ENCODE measurements around the gene SMAD5.

The SMAD5 gene

GRCh38 chr5:136155761-136156160 lies 23.1 kb downstream of the SMAD5 start:
- DNase-seq (ENCODE audit: low spot score), result no peak

- DNase-seq (ENCODE audit: low spot score), result no peak
These were observed 24.9 kb downstream of the SMAD5 start for GRCh38 chr5:136157514-136157913.

- peak; percentile 47 for DNase-seq (ENCODE audit: low spot score)
These were observed 26.8 kb downstream of the SMAD5 start for GRCh38 chr5:136159457-136159856.

DNA sequence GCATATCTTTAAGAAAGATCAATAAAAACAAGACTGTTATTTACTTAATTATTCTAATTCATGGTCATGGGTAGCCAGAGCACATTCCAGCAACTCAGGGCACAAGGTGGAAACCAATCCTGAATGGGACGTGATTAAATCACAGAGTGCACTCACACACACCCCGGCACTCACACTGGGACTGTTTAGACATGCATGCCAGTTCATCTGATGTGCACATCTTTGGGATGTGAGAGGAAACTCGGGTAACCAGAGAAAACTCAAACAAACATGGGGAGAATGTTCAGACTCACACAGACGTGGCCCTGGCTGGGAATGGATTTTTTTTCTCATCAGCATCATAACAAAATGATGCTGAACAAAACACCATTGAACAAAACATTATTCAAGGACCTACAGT lies 29.4 kb downstream of the SMAD5 start:
- DNase-seq (ENCODE audit: low spot score), result no peak

DNA sequence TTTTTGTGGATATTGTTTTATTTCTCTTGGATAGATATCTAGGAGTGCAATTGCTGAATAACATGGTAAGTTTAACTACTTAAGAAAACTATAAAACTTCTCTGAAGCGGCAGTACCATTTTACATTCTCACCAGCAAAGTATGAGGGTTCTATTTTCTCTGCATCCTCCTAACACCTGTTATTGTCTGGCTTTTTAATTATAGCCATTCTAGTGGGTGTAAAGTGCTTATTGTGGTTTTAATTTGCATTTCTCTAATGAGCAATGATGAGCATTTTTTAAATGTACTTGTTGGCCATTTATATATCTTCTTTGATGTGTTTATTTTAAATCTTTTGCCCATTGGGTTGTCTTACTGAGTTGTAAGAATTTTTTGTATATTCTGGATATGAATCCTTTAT lies 31.6 kb downstream of the SMAD5 start:
- DNase-seq (ENCODE audit: low spot score), result no peak

GRCh38 chr5:136166909-136167308 lies 34.3 kb downstream of the SMAD5 start:
- no peak for DNase-seq (ENCODE audit: low spot score)

DNA sequence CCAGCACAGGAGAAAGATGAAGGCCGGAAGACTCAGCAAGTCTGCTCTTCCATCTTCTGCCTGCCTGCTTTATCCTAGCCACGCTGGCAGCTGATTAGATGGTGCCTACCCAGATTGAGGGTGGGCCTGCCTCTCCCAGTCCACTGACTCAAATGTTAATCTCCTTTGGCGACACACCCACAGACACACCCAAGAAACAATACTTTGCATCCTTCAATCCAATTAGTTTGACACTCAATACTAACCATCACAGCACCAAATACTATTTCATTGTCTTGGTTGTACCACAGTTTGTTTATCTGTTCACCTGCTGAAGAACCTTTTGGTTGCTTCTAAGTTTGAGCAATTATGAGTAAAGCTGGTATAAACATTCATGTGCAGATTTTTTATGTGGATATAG lies 36.6 kb downstream of the SMAD5 start:
- no peak for DNase-seq (ENCODE audit: low spot score)

DNA sequence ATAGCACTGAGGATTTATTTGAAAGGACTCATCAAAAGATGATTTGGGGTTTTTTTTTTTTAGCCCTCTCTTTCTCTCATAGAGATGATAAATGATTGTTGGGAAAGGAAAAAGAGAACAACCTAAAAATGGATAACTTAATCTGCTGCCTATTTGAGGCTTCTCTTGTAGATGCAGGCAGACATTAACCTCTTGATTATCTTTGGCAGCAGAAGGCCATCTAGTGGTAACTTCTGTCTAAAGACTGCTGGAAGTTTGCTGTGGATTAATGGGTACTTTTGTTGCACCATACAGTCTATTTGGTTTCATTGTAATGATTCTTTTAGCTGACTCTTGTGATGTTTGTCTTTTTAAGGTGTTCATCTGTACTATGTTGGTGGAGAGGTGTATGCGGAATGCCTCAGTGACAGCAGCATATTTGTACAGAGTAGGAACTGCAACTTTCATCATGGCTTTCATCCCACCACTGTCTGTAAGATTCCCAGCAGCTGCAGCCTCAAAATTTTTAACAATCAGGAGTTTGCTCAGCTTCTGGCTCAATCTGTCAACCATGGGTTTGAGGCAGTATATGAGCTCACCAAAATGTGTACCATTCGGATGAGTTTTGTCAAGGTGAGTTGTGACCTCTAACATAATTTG lies 41.5 kb downstream of the SMAD5 start:
- peak; percentile 70 for DNase-seq (ENCODE audit: low spot score)

GRCh38 chr5:136182618-136183017 lies 50.0 kb downstream of the SMAD5 start:
- DNase-seq (ENCODE audit: low spot score), result no peak

- no peak for DNase-seq (ENCODE audit: low spot score)
These were observed 53.5 kb downstream of the SMAD5 start for GRCh38 chr5:136185974-136186665.

- no peak for DNase-seq (ENCODE audit: low spot score)
These were observed 54.2 kb downstream of the SMAD5 start for GRCh38 chr5:136186796-136187195.

DNA sequence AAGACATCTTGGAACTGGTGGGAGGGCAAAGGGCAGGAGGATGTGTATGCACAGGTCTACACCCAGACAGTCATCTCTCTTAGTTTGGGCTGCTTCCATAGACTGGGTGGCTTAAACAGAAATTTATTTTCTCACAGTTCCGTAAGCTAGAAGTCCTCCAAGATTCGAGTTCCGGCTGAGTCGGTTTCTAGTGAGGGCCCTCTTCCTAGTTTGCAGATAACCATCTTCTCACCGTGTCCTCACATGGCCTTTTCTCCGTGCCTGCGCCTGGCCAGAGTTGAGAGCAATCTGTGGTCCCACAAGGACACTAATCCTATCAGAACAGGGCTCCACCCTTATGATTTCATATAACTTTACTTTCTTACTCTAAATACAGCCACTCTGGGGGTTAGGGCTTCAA lies 56.2 kb downstream of the SMAD5 start:
- DNase-seq (ENCODE audit: low spot score), result no peak

DNA sequence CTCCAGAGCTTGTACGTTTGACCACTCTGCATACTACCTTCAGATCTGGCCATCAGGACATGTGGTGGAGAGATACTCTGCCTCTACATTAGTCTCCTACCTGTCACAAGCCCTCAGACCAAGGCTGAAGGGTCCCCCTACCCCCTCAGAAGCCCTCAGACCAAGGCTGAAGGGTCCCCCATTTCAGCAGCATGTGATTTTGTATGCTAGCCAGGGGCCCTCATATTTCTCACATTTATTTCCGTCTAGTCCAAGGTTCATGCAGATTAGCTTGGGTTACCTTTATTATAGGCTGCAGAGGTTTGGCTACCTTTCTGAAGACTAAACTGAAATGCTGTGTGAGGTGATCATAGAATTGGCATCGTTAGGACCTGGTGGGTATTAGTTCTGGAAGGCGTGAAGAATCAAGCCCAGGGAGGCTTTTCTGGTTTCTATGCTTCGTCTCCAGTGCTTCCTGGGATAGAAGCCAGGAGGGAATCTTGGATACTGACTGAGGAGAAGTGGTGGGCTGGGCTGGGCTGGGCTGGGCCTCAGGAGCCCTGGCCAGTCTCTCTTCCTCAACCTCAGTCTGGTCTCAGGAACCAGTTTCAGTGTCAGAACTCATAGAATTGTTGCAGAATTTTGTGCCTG lies 57.6 kb downstream of the SMAD5 start:
- DNase-seq (ENCODE audit: low spot score), result no peak

GRCh38 chr5:136190904-136191303 lies 58.3 kb downstream of the SMAD5 start:
- no peak for DNase-seq (ENCODE audit: low spot score)

GRCh38 chr5:136191304-136192014 lies 58.8 kb downstream of the SMAD5 start:
- DNase-seq (ENCODE audit: low spot score), result peak; percentile 49

- DNase-seq (ENCODE audit: low spot score), result peak; percentile 29
These were observed 59.4 kb downstream of the SMAD5 start for GRCh38 chr5:136192015-136192525.

DNA sequence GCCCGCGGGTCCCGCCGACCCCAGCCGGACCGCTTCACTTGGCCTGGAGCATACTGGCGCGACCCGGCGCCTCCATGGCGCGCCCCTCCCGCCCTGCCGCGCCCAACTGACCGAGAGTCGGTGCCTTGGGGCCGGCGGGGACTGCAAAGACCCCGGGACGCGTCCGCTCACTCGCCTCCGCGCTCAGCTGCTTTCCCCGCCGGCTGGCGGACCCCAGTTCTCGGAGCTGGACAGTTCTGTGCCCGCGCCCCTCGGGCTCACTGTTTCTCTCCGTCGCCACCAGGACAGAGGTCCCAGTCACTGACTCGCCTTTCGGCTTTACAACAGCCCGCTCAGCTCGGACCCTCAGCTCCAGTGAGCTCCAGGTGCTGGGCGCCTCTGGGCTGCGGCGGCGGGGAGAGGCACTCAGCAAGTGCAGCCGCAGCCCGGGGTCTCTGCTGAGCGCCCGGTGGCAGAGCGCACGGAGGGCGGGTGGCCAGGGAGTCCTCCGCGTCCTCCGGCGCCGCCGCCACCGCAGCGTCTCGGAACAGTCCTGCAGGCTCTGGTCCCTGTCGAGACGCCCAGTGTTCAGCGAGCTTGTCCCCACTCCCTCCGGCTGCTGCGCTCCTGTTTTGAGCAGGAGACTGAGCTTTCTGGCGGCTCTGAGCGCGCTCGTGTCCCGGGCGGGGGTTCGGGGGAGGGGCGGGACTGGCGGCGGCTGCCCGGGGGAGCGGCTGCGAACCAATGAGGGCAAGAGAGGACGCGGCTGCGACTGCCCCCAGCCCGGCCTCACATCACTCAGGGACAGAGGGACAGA lies 60.1 kb downstream of the SMAD5 start, which contains the start of gene SMIM32:
SMIM32 (minus strand) TSS at position 637 of the 796 bp plus-strand sequence. CDS start 638 bp downstream, outside the sequence.
- DNase-seq (ENCODE audit: low spot score), result peak; percentile 25

- no peak for DNase-seq (ENCODE audit: low spot score)
These were observed 60.8 kb downstream of the SMAD5 start for GRCh38 chr5:136193322-136193935.

- DNase-seq (ENCODE audit: low spot score), result no peak
These were observed 61.9 kb downstream of the SMAD5 start for GRCh38 chr5:136194576-136194975.

DNA sequence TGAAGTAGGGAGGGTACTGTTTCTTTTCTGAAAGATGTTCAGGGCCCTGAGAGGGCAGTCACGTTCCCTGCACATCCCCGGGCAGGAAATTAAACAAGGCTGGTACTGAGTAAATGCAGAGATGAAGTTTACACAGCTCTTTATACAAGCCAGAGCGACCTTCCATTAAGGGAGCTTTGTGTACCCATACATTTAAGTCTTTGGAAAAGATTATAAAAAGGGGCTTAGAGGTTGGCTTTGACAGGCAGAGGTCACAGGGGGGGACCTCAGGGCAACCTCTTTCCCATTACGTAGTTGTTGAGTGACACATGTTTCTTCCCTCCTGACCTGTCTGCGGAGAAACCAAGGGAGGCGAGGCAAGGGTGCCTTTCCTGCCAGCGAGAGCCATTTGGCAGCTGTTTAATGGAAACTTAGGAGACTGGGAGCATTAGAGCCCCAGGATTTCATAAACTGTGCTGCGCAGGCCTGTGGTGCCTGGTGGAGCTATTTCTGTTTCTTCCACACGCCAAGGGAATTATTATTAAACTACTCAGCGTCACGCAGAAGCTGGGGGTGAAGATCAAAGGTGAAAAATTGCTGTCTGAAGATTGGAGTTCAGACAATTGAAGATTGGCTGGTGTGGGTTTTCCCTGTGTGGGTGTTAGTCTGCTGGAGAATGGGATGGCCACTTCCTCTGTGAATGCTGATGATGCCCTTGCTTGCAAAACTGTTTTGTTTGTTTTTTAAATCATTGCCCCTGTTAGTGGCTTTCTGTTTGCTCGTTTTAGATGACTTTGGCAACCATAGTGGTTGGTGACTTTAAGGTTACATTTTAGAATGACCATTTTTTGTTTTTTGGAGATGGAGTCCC lies 63.6 kb downstream of the SMAD5 start:
- no peak for DNase-seq (ENCODE audit: low spot score)

Data from GM03348 (cell line).